IMR-90 (cell line): ENCODE data around the gene CTRB1. TPM values are rescaled to one million over a fixed set of nuclear protein-coding genes. Genes with fewer than 3 reads are reported as not detected.

Experiments
- ATAC-seq: fragments of 200-7000 bp; cut with Tn5 transposase; 2 replicates; pipeline ENCODE4 v1.9.1; 2020; ENCODE audit warnings: low read depth, mild to moderate bottlenecking, moderate library complexity
- BruUV-seq: library from RNA; stranded (reverse); fragments of 400-500 nt; replicated peaks from 2 replicates; lab custom pipeline; 2021; lab: Mats Ljungman, UMichigan
- CTCF ChIA-PET: fragments of 300-600 bp; formaldehyde crosslinking; extraction: SDS; loops from one replicate; lab custom pipeline; 2021; ENCODE audit warnings: antibody characterized with exemption; lab: Yijun Ruan, JAX
- POLR2A ChIA-PET: fragments of 300-600 bp; sonication (Branson Sonifier 250); formaldehyde crosslinking; loops from one replicate; lab custom pipeline; 2022; ENCODE audit warnings: antibody characterized with exemption; ENCODE audit not compliant: unreplicated experiment; lab: Charles Lee
- DNase-seq: peaks from one replicate; pipeline ENCODE4 v3.0.0; 2013
- H2AFZ ChIP-seq: replicated peaks from 2 replicates; pipeline ENCODE3; 2013; ENCODE audit warnings: low read length, mild to moderate bottlenecking; ENCODE audit not compliant: poor library complexity
- H2AK5ac ChIP-seq: 2 replicates; pipeline ENCODE4 v1.6.1; 2013; ENCODE audit warnings: low read depth, low read length, inconsistent platforms
- H2AK9ac ChIP-seq: replicated peaks from 2 replicates; pipeline ENCODE3; 2013; ENCODE audit warnings: mild to moderate bottlenecking, low read depth, low read length, moderate library complexity; ENCODE audit not compliant: poor library complexity
- H2BK120ac ChIP-seq: 2 replicates; pipeline ENCODE4 v1.6.1; 2013; ENCODE audit warnings: low read depth, low read length, inconsistent platforms
- H2BK15ac ChIP-seq: 3 replicates; pipeline ENCODE4 v1.6.1; 2013; ENCODE audit warnings: low read depth, low read length, inconsistent platforms
- H2BK20ac ChIP-seq: 2 replicates; pipeline ENCODE4 v1.6.1; 2013; ENCODE audit warnings: low read depth, mild to moderate bottlenecking, inconsistent platforms, low read length, moderate library complexity
- H2BK5ac ChIP-seq: 2 replicates; pipeline ENCODE4 v1.6.1; 2013; ENCODE audit warnings: mild to moderate bottlenecking, low read depth, low read length, inconsistent platforms; ENCODE audit not compliant: poor library complexity, severe bottlenecking
- H3K14ac ChIP-seq: replicated peaks from 2 replicates; pipeline ENCODE4 v1.6.1; 2013; ENCODE audit warnings: low read depth, low read length, inconsistent platforms
- H3K18ac ChIP-seq: 2 replicates; pipeline ENCODE4 v1.6.1; 2013; ENCODE audit warnings: low read depth, low read length, control low read depth
- H3K23ac ChIP-seq: 2 replicates; pipeline ENCODE4 v1.6.1; 2013; ENCODE audit warnings: low read depth, low read length, inconsistent platforms
- H3K27ac ChIP-seq: 2 replicates; pipeline ENCODE4 v1.5.1; 2013; ENCODE audit warnings: mild to moderate bottlenecking, control low read depth, low read length; ENCODE audit not compliant: insufficient read depth
- H3K27me3 ChIP-seq: 2 replicates; pipeline ENCODE4 v1.6.1; 2013; ENCODE audit warnings: low read length; ENCODE audit not compliant: control insufficient read depth, insufficient read depth
- H3K36me3 ChIP-seq: 2 replicates; pipeline ENCODE4 v1.6.1; 2013; ENCODE audit warnings: low read length, mixed read lengths; ENCODE audit not compliant: control insufficient read depth, insufficient read depth
- H3K4ac ChIP-seq: 2 replicates; pipeline ENCODE4 v1.6.1; 2013; ENCODE audit warnings: low read depth, low read length, inconsistent platforms
- H3K4me1 ChIP-seq: 2 replicates; pipeline ENCODE4 v1.6.1; 2013; ENCODE audit warnings: low read length, mixed read lengths; ENCODE audit not compliant: control insufficient read depth, insufficient read depth
- H3K4me2 ChIP-seq: 2 replicates; pipeline ENCODE4 v1.6.1; 2013; ENCODE audit warnings: low read depth, mild to moderate bottlenecking, control low read depth, low read length, moderate library complexity
- H3K4me3 ChIP-seq: 2 replicates; pipeline ENCODE4 v1.5.1; 2013; ENCODE audit warnings: low read depth, mild to moderate bottlenecking, control low read depth, low read length, moderate library complexity; ENCODE audit not compliant: insufficient read depth
- H3K56ac ChIP-seq: 2 replicates; pipeline ENCODE4 v1.6.1; 2013; ENCODE audit warnings: low read length, inconsistent platforms; ENCODE audit not compliant: insufficient read depth; ENCODE audit errors: extremely low read depth
- H3K79me1 ChIP-seq, 2 experiments: 2 replicates each; pipeline ENCODE4 v1.6.1; 2013; ENCODE audit warnings: low read length in 2 of 2, inconsistent platforms in 1 of 2, low read depth in 1 of 2
- H3K9ac ChIP-seq: 2 replicates; pipeline ENCODE4 v1.6.1; 2013; ENCODE audit warnings: low read depth, low read length, control low read depth
- H3K9me1 ChIP-seq: 2 replicates; pipeline ENCODE4 v1.6.1; 2013; ENCODE audit warnings: low read length, inconsistent platforms; ENCODE audit not compliant: insufficient read depth
- H3K9me3 ChIP-seq: 2 replicates; pipeline ENCODE4 v1.6.1; 2013; ENCODE audit warnings: low read length; ENCODE audit not compliant: control insufficient read depth, insufficient read depth
- H4K20me1 ChIP-seq: 2 replicates; pipeline ENCODE4 v1.6.1; 2013; ENCODE audit warnings: low read length, inconsistent platforms; ENCODE audit not compliant: insufficient read depth
- H4K5ac ChIP-seq: 2 replicates; pipeline ENCODE4 v1.6.1; 2013; ENCODE audit warnings: mild to moderate bottlenecking, low read depth, low read length, control low read depth
- H4K8ac ChIP-seq, 2 experiments: 2 replicates each; pipeline ENCODE4 v1.6.1; 2013; ENCODE audit warnings: low read depth in 2 of 2, low read length in 2 of 2, control low read depth in 1 of 2, inconsistent platforms in 1 of 2
- H4K91ac ChIP-seq: 2 replicates; pipeline ENCODE4 v1.6.1; 2013; ENCODE audit warnings: low read depth, low read length, inconsistent platforms; ENCODE audit not compliant: insufficient read depth
- BHLHE40 ChIP-seq: fragments of 150-350 bp; IDR thresholded peaks from 2 replicates; pipeline ENCODE4 v1.6.1; 2016; ENCODE audit warnings: mild to moderate bottlenecking, low read depth, low read length
- CEBPB ChIP-seq: IDR thresholded peaks from 2 replicates; pipeline ENCODE4 v1.6.1; 2012; ENCODE audit warnings: low read depth, low read length, improper control_type of control experiment
- CHD1 ChIP-seq: IDR thresholded peaks from 2 replicates; pipeline ENCODE4 v1.6.1; 2012; ENCODE audit warnings: low read depth, low read length, improper control_type of control experiment
- ELK1 ChIP-seq: fragments of 150-350 bp; IDR thresholded peaks from 2 replicates; pipeline ENCODE4 v1.6.1; 2016; ENCODE audit warnings: low read depth, mild to moderate bottlenecking, low read length, moderate library complexity, borderline replicate concordance
- FOS ChIP-seq: fragments of 150-350 bp; IDR thresholded peaks from 2 replicates; pipeline ENCODE4 v1.6.1; 2016; ENCODE audit warnings: low read depth, low read length
- MAFK ChIP-seq: IDR thresholded peaks from 2 replicates; pipeline ENCODE4 v1.6.1; 2012; ENCODE audit warnings: low read depth, low read length, improper control_type of control experiment
- MAZ ChIP-seq: IDR thresholded peaks from 2 replicates; pipeline ENCODE4 v1.6.1; 2012; ENCODE audit warnings: low read depth, mild to moderate bottlenecking, low read length, improper control_type of control experiment, moderate library complexity, borderline replicate concordance
- MXI1 ChIP-seq: IDR thresholded peaks from 2 replicates; pipeline ENCODE4 v1.6.1; 2012; ENCODE audit warnings: low read depth, mild to moderate bottlenecking, low read length, moderate library complexity, borderline replicate concordance
- NFE2L2 ChIP-seq: fragments of 150-350 bp; IDR thresholded peaks from 2 replicates; pipeline ENCODE4 v1.6.1; 2016; ENCODE audit warnings: low read depth, mild to moderate bottlenecking, low read length
- POLR2A ChIP-seq: IDR thresholded peaks from 2 replicates; pipeline ENCODE4 v1.6.1; 2012; ENCODE audit warnings: mild to moderate bottlenecking, low read depth, low read length
- RAD21 ChIP-seq: IDR thresholded peaks from 2 replicates; pipeline ENCODE4 v1.6.1; 2012; ENCODE audit warnings: low read length, improper control_type of control experiment
- RCOR1 ChIP-seq: IDR thresholded peaks from 2 replicates; pipeline ENCODE4 v1.6.1; 2012; ENCODE audit warnings: mild to moderate bottlenecking, low read length, improper control_type of control experiment; ENCODE audit not compliant: insufficient replicate concordance
- RFX5 ChIP-seq: IDR thresholded peaks from 2 replicates; pipeline ENCODE4 v1.8.0; 2012; ENCODE audit warnings: low read depth, mild to moderate bottlenecking, low read length, moderate library complexity
- SMC3 ChIP-seq: fragments of 150-350 bp; IDR thresholded peaks from 2 replicates; pipeline ENCODE4 v1.6.1; 2016; ENCODE audit warnings: low read depth, mild to moderate bottlenecking, antibody characterized with exemption, low read length, moderate library complexity
- USF2 ChIP-seq: fragments of 150-350 bp; IDR thresholded peaks from 2 replicates; pipeline ENCODE4 v1.6.1; 2017; ENCODE audit warnings: mild to moderate bottlenecking, antibody characterized with exemption, low read length, low read depth
- WGBS, 2 experiments: methylation state at CpG; one replicate each; pipeline versions ENCODE4 v1.1.5 to v1.1.7; 2013; ENCODE audit warnings: missing lambda C conversion rate in 2 of 2; ENCODE audit not compliant: insufficient read length in 1 of 2; ENCODE audit errors: extremely low coverage in 2 of 2; 5-methylcytosine and 5-hydroxymethylcytosine counted together
- dilution Hi-C: fragments of 300-500 bp; cut with HindIII; formaldehyde crosslinking; loops from one replicate; pipeline ENCODE4 v1.14.3; 2018; ENCODE audit warnings: low sequenced_read_pairs; ENCODE audit not compliant: unreplicated experiment
- in situ Hi-C: fragments of 300-500 bp; cut with MboI; formaldehyde crosslinking; loops from 3 replicates; pipeline ENCODE4 v1.14.3; 2019; ENCODE audit warnings: low sequenced_read_pairs, inconsistent platforms, mixed read lengths
- intact Hi-C: fragments of 100-400 bp; cut with micrococcal nuclease; formaldehyde crosslinking; loops from 2 replicates; pipeline ENCODE4 v1.10.0; 2022
- polyA plus RNA-seq, 3 experiments: library from polyadenylated mRNA; depleted of rRNA; stranded (reverse); fragments of >200 nt; gene quantifications; 2 replicates each; pipeline ENCODE4 v1.2.3, GENCODE V29; 2012; ENCODE audit warnings: low replicate concordance in 1 of 3
- total RNA-seq: library from RNA; depleted of rRNA; stranded (reverse); fragments of >200 nt; gene quantifications from 2 replicates; pipeline ENCODE4 v1.2.3, GENCODE V29; 2012
- TF ChIP-seq, protein P1 (sequence below): conservative IDR thresholded peaks from 2 replicates; pipeline ENCODE4 v1.5.1; 2012; ENCODE audit warnings: mild to moderate bottlenecking, low read depth, low read length, improper control_type of control experiment

CTRB1 gene
- total and polyA plus RNA-seq, 2 of the 4 experiments (the other 2 are of a cell fraction) = not detected

- no peaks in the 10 kb centered on the region for H3K79me1 ChIP-seq
- H2AK9ac ChIP-seq = no peak overlapping the region
- peaks cover 3% of the 10 kb centered on the region for H4K20me1 ChIP-seq
- in situ Hi-C loops = loop anchor here (25.0 kb wide), 2 partner anchors 367 to 542 kb away; no protein-coding TSS in a partner anchor
- H3K9ac ChIP-seq = no peak overlapping the region
- no peak overlapping the region for H3K56ac ChIP-seq
- dilution Hi-C loops = no loop called here
- no peak overlapping the region for H2BK5ac ChIP-seq
- BruUV-seq = no TSS peak
- no peak overlapping the region for H3K4ac ChIP-seq
- no peaks in the 10 kb centered on the region for H3K9me3 ChIP-seq
- no peak overlapping the region for H2AK5ac ChIP-seq
- H4K5ac ChIP-seq = no peak overlapping the region
- H3K9me1 ChIP-seq = no peaks in the 10 kb centered on the region
- intact Hi-C loops = no loop called here
- H3K4me3 ChIP-seq = no peak overlapping the region
- ATAC-seq = no peak
- H3K4me1 ChIP-seq = no peaks in the 10 kb centered on the region
- no peak overlapping the region for H2BK20ac ChIP-seq
- H4K91ac ChIP-seq = no peak overlapping the region
- no peak overlapping the region for H3K14ac ChIP-seq
- DNase-seq = no peak
- no peak overlapping the region for H3K4me2 ChIP-seq
- ChIA-PET CTCF (interaction anchor here (0.5 kb wide), 1 partner anchor 20 kb away, joined by 3 read pairs; no protein-coding TSS in a partner anchor), POLR2A (no interaction called here)
- no peak overlapping the region for H2BK120ac ChIP-seq
- no peaks in the 10 kb centered on the region for H3K27me3 ChIP-seq
- no CpG with 5 or more reads among the region's 5 CpGs for WGBS, 2 experiments
- H4K8ac ChIP-seq = no peak overlapping the region
- no peak overlapping the region for H3K23ac ChIP-seq
- no peak overlapping the region for H3K27ac ChIP-seq
- no peak for TF ChIP-seq CEBPB
- TF ChIP-seq MAFK = no peak
- no peak for TF ChIP-seq CHD1
- TF ChIP-seq FOS = no peak
- no peak for TF ChIP-seq RAD21
- no peak for TF ChIP-seq POLR2A
- TF ChIP-seq, protein P1, sequence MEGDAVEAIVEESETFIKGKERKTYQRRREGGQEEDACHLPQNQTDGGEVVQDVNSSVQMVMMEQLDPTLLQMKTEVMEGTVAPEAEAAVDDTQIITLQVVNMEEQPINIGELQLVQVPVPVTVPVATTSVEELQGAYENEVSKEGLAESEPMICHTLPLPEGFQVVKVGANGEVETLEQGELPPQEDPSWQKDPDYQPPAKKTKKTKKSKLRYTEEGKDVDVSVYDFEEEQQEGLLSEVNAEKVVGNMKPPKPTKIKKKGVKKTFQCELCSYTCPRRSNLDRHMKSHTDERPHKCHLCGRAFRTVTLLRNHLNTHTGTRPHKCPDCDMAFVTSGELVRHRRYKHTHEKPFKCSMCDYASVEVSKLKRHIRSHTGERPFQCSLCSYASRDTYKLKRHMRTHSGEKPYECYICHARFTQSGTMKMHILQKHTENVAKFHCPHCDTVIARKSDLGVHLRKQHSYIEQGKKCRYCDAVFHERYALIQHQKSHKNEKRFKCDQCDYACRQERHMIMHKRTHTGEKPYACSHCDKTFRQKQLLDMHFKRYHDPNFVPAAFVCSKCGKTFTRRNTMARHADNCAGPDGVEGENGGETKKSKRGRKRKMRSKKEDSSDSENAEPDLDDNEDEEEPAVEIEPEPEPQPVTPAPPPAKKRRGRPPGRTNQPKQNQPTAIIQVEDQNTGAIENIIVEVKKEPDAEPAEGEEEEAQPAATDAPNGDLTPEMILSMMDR = no peak
- TF ChIP-seq BHLHE40 = no peak
- TF ChIP-seq MXI1 = no peak
- TF ChIP-seq RCOR1 = no peak
- no peak for TF ChIP-seq RFX5
- no peak for TF ChIP-seq ELK1
- TF ChIP-seq USF2 = no peak
- no peak for TF ChIP-seq SMC3
- TF ChIP-seq MAZ = no peak
- no peak for TF ChIP-seq NFE2L2
- no peaks in the 10 kb centered on the region for H3K36me3 ChIP-seq
- no peak overlapping the region for H3K18ac ChIP-seq
- no peak overlapping the region for H2AFZ ChIP-seq
- H2BK15ac ChIP-seq = no peak overlapping the region
Observed at GRCh38 chr16:75219838-75220237, 1.1 kb downstream of the CTRB1 start.
